Measurements from ENCODE around the gene PYGM.

Gene PYGM

GRCh38 chr11:64766881-64767280 lies 7.1 kb upstream of the PYGM start:
- DNase-seq = no peak

GRCh38 chr11:64765851-64766665 lies 6.3 kb upstream of the PYGM start:
- DNase-seq = no peak

DNA sequence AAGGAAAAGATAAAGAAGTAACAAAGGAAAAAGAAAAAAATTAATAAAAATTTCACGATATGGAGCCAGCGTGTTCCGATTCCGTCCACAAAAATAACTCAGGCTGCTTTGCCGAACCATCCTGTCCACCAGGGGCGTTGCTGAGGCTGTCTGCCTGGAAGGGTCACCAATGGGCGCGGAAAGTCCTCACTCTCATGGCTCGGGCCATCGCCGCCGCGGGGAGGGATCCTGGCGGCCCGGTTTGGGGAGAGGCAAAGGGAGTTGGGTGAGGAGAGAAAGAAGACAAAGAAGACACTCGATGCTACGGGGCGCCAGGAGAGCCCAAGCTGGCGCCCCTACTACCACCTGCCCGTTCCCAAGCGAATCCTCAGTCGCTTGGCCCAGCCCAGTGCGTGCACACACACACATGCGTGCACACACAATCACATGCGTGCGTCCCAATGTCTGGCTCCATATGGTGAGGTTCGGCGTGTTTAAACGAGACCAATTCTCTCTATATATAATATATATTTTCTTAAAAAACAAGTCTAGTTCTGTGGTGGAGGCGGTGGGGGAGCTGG lies 5.6 kb upstream of the PYGM start:
- DNase-seq = no peak

GRCh38 chr11:64764753-64765152 lies 5.0 kb upstream of the PYGM start:
- DNase-seq = no peak

- no peak for DNase-seq
These were observed 4.4 kb upstream of the PYGM start for GRCh38 chr11:64764040-64764611.

DNA sequence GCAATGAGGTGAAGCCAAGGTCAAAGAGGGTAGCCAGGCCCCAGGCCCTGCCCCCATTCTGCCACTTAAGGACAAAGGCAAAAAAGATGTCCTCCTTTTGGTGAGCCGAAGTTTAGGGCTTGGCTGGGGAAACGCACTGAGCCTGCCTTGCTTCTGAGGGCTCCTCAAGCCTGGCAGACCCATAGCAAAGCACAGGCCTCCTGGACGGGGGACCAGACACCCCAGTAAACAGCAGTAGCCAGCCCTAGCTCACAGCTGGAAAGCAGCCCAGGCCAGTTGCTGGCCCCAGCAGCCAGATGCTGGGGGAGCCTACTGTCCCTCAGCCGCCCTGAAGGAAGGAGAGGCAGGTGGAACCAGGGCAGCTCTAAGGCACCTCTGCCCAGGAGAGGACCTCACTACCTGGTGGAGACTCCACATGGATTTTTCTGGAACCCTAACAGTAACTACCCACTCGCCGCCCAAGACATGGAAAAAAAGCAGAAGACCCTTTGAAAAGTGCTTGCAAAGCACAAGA lies 3.8 kb upstream of the PYGM start:
- no peak for DNase-seq

GRCh38 chr11:64762674-64763525 lies 3.1 kb upstream of the PYGM start:
- peak; percentile 65 for DNase-seq

DNA sequence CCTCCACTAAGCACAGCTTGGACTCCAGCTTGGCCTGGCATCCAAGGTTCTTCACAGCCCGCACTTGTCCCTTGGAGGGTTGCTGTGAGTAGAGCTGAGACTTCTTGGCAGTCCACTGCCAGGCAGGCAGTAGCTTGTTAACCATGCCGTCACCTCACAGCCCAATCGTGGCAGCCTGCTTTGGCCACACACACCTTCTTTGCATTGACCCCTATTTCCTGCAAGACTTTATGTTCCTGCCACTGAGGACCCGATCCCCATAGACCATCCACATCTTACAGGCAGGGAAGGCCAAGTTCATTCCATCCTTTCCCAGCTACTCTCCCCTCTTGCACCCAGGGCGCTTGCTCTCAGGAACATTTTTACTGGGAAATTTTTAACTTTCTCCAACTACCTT lies 2.5 kb upstream of the PYGM start:
- DNase-seq = peak; percentile 7

- DNase-seq = peak; percentile 64
These were observed 1.1 kb upstream of the PYGM start for GRCh38 chr11:64760759-64761420.

DNA sequence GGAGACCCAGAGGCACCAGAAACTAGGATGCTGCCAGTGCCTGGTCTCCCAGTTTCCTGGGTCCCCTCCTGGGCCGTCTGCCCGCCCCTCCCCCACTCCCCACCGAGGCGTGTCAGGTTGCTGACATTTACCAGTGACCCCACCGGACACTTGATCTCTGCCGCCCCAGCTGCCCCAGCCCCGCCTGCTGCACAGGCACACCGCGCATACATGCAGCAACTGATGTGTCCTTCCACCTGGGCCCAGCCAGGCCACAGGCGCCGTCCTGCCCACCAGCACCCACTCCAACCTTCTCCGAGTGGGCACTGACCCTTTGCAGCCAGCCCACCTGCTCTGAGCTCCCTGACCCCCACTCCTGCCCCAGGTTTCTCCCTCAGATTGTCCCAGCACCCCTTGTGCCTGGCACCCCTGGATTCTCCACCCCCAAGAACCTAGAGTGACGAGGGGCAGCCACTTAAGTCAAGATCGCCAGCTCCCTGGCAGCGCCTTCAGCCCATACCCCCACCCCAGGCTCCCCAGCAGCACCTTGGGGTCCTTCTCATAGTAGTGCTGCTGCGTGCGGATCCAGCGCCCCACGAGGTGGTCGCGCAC lies 548 bp downstream of the PYGM start:
- DNase-seq = no peak

DNA sequence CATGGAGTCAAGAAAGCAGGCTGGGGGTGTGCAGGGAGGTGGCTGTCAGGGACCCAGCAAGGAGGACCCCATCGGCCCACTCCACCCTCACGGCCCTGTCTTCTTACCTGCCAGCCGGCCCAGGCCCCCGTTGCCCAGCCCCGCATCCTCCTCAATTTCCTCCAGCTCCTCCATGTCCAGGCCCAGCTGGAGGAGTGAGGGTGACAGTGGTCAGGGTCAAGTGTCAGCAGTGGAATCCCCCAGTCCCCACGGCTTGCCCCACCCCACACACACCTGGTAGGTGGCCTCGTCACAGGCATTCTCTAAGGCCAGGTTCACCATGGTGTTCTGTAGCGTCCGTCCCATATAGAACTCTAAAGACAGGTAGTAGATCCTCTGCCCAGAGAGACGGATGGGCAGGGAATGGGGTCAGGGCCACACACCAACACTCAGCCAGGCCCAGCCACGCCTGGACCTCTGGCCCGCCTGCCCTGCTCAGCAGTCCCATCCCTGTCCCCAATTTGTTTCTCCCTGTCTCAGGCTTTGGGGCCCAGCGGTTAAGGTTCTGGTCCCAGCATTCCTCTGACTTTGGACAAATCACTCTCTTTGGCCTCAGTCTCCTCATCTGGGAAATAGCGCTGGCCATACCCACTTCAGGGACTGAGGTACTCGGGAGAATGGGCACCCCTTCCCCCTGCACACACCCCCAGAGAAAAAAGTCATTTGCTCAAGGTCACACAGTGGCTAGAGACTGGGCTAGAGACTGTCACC lies 1.3 kb downstream of the PYGM start:
- DNase-seq = no peak

DNA sequence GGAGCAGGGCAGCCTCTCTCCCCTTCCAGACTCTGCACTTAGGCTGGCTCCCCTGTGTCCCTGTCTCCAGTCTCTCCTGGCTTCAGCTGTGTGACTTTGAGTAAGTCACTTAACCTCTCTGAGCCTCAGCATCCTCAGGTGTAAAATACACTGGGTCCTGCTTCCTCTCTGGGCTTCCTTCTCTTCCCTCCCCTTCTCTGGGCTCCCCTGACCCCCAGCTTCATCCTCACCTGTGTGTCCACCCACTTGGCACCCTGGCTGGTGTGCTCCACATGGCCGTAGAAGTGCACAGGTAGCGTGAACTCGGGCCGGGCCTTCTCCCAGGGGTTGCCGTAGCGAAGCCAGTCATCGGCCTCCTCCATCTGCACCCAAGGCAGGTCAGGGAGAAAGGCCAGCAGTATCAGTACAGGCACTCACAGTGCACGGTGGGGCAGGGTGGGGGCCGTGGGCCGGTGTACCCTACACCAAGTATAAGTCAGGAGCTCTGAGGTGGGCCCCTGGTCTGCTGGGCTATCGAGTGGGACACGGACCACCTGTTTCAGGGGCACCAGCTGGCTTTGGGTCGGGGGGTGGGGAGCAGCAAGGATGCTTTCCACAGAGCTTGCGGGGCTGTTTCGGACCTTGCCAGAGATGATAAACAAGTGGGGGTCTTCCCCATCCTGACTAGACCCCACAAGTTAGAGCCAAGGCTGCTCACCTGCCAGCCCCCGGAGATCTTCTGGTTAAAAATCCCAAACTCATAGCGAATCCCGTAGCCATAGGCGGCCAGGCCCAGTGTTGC lies 2.0 kb downstream of the PYGM start:
- DNase-seq = no peak

DNA sequence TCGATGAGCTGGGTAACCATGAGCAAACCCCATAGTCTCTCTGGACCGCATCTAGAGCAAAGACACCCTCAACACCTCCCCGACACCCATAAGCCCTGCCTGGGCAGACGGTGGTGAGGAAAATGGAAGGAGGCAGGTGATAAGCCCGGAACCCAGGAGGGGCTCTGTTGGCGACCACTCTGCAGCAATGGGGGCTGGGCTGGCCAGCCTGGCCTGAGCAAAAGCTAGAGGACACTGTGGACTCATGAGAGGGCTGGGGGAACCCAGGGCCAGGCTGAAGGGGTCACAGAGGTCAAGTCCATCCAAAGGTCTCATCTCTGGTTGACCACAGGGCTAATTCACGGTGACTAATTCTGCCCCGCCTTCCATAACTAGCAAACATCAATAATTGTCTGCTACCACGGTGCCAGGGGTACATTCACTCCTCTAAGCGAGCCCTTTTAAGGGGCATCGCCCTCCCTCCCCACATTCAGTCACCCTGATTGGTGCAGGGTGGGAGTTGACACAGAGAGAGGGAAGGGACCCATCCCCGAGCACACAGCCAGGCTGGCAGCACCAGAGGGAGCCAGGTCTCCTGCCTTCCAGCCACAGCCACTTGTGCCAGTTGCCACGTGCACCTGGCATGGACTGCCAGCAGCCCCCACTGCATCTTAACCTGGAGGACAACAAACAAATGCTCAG lies 4.0 kb downstream of the PYGM start:
- DNase-seq = no peak

DNA sequence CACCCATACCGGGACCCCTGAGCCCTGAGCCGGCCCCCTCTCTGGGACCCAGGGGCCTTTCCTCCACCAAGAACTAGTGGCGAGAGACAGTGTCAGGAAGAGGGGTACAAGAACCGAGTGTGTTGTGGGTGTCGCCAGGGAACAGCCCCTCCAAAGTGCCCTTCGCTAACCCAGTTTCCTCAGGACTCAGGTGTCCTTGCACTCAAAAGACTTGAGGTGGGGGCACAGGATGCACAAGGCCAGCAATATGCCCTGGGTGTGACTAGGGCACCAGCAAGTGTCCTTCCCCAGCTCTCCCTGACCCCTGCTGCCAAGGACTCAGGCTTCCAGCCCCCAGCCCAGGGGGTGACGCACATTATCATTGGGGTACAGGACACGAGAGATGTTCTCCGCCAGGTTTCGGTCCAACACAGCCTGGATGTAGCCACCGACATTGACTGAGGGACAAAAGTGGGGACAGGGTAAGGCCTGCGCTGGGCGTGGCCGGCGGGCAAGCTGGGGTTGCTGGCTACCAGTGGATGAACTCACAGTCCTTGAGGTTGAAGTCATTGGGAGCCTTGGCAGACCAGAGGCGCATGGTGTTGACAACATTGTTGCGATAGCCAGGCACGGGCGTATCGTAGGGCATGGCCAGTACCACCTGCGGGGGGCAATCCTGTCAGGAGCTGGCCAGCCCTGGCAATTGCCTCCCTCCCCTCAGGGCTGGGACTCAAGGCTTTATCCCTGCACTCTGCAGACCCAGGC lies 4.7 kb downstream of the PYGM start:
- no peak for DNase-seq

GRCh38 chr11:64754124-64754918 lies 5.5 kb downstream of the PYGM start:
- peak; percentile 47 for DNase-seq

DNA sequence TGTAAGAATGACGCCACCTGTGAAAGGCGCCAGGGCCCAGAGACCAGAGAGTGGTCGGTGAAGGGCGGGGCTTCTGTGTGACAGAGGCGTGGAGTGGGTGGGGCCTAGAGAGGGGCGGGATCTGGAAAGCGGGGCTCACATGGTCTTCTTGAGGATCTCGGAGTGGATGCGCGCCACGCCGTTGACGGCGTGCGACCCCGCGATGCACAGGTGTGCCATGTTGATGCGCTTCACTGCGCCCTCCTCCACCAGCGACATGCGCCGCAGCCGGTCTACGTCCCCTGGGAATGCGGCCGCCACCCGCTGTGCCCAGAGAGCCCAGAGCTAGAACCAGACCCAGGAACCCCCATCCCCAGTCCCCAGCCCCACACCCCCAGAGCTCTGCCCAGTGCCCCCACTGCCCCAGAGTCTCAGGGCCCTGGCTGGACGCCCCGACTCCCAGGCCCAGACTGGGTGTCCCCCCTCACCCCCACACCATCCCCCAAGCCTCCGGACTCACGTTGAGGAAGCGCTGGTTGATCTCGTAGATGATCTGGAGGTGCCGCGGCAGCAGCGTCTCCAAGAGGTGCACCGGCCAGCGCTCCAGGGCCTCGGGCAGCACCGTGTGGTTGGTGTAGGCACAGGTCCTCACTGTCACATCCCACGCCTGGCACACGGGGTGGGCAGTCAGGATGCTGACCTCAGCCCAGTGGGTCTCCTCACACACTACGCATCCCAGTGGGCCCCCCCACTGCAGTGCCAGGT lies 6.2 kb downstream of the PYGM start:
- no peak for DNase-seq

DNA sequence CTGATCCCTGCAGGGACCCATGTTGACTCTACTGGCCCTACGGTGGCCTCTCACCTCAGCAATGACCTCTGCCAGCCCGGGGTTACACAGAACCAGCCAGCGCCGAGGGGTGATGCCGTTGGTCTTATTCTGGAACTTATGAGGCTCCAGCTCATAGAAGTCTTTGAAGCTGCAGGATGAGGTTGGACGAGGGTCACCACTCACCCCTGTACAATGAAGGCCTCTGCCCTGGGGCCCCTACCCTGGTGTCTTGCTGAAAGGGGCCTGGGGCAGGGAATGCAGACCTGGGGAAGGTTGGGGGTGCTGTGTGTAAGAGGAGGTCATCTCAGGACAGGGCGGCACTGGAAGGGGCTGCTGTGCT lies 6.8 kb downstream of the PYGM start:
- DNase-seq = no peak
